ENCODE measurements around the gene SDF4.

SDF4 gene

DNA sequence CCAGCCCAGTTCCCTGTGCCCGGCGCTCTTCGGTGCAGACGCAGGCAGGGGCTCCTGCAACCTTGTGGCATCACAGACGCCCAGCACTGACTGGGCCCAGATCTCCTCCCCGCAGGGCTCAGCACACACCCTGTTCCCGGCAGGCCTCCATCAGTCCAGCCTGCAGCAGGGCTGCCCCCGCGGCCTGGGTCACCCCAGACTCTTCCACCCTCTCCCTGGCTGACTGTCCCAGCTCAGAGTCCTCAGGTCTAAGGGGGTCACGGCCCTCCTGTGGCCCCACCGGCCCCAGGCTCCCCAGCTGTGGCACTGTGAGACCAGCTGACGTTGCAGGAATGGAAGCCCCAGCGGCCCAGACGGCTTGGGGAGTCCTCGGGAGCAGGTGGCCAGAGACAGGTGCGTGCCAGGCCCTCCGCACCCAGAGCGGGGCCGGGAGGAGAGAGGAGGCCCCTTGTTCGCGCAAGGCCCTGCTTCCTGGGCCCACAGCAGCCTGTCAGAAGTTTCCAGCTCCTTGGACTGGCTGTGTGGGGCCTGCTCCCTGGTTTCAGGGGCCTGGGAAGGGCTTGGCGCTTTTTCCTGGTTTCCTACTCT, 4.5 kb upstream of the SDF4 start:
- Mint-ChIP-seq H3K27me3 (no peaks in the 10 kb centered on the region), H3K36me3 (ENCODE audit: insufficient read depth) (peaks cover 2% of the 10 kb centered on the region), H3K4me3 (no peak overlapping the region), H3K27ac (ENCODE audit: low read depth) (no peak overlapping the region), H3K9me3 (no peaks in the 10 kb centered on the region), H3K4me1 (peaks cover 15% of the 10 kb centered on the region)
- DNase-seq (ENCODE audit: low spot score in 2 of 2) = no peak
- ATAC-seq (replicated peaks; ENCODE audit: extremely low read depth, poor library complexity, severe bottlenecking) = no peak

DNA sequence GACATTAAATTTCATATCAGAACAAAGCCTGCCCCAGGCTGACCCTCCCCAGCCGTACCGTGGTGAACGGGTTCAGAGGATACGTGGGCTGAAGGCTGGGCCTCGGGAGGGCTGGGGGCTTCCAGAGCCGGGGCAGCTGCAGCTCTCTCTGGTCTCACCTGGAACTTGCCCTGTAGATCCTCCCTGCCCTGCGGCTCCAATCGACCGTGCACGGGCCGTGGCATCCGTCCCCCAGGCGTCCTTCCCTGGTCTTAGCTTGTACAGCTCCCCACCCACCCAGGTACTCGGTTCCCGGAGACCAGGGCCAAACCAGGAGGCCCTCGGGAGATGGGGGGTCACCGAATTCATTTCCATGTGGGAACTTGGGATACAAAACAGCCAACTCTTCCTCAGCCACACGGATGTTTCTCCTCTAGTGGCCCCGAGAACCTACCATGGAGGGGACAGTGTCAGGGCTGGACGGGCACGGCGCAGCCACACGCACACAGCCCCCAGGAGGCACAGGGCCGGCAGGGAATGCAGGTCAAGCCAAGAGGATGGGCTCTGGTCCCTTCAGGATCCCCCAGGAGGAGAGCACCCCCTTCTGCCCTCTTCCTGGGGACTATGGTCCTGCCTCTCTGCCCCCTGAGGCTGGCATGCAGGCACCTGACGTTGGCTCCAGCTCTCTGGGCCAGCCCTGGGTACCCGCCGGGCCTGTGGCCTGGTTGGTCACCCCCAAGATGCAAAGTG, 3.4 kb upstream of the SDF4 start:
- Mint-ChIP-seq H3K9me3 (no peaks in the 10 kb centered on the region), H3K36me3 (ENCODE audit: insufficient read depth) (peaks cover 2% of the 10 kb centered on the region), H3K4me3 (peak overlapping the region; percentile 72), H3K4me1 (peaks cover 22% of the 10 kb centered on the region), H3K27me3 (no peaks in the 10 kb centered on the region), H3K27ac (ENCODE audit: low read depth) (no peak overlapping the region)
- ATAC-seq (replicated peaks; ENCODE audit: extremely low read depth, poor library complexity, severe bottlenecking) = no peak
- DNase-seq (ENCODE audit: low spot score in 2 of 2) = no peak

DNA sequence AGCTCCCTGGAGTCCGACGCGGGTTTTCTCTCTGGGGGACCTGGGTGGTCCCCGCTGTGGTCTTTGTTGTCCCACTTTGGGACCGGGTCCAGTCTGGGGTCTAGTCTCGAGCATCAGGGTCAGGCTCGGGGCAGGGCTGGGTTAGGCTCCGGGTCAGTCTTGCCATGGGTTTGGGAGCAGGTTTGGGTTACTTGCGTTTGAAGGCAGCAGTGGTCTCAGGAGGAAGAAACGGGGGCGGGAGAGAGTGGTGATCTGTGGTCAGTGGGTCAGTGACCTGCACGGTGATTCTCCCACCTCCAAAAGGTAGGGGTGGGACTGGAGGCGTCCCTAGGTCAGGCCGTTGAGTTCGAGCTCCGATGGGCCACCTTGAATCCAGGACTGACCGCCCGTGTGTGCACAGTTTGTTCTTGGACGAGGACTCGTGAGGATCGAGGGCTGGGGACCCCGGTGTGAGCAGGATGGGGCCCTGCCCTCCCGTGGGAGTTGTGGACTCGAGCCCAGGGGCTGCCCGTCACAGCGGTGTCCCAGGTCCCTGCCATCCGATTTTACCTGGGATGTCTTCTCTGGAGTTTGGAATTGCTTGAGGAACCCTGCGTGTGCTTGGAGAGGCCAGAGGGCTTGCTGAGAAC, 2.5 kb upstream of the SDF4 start:
- DNase-seq (ENCODE audit: low spot score in 2 of 2) (no peak), ATAC-seq (replicated peaks; ENCODE audit: extremely low read depth, poor library complexity, severe bottlenecking) (no peak)
- peak overlapping the region; percentile 32 for H3K27ac Mint-ChIP-seq (ENCODE audit: low read depth)
- peaks cover 8% of the 10 kb centered on the region for H3K36me3 Mint-ChIP-seq (ENCODE audit: insufficient read depth)
- peaks cover 30% of the 10 kb centered on the region for H3K4me1 Mint-ChIP-seq
- no peaks in the 10 kb centered on the region for H3K9me3 Mint-ChIP-seq
- no peaks in the 10 kb centered on the region for H3K27me3 Mint-ChIP-seq
- peak overlapping the region; percentile 72 for H3K4me3 Mint-ChIP-seq

DNA sequence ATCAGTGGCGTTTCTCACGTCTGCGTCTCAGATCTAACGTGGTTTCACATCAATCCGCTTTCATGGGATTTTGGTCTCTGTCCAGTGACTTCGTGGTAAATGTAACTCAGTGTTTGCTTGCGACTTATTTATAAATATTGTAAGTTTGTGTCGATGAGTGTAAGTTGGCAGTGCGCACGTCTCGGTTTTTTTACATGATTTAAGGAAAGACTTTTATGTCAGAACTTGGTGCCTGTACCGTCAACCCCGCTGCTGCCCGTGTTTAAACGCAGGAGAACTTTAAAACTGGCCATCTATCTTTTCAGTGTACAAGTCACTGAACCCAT, 1.7 kb upstream of the SDF4 start:
- peak overlapping the region; percentile 32 for H3K27ac Mint-ChIP-seq (ENCODE audit: low read depth)

DNA sequence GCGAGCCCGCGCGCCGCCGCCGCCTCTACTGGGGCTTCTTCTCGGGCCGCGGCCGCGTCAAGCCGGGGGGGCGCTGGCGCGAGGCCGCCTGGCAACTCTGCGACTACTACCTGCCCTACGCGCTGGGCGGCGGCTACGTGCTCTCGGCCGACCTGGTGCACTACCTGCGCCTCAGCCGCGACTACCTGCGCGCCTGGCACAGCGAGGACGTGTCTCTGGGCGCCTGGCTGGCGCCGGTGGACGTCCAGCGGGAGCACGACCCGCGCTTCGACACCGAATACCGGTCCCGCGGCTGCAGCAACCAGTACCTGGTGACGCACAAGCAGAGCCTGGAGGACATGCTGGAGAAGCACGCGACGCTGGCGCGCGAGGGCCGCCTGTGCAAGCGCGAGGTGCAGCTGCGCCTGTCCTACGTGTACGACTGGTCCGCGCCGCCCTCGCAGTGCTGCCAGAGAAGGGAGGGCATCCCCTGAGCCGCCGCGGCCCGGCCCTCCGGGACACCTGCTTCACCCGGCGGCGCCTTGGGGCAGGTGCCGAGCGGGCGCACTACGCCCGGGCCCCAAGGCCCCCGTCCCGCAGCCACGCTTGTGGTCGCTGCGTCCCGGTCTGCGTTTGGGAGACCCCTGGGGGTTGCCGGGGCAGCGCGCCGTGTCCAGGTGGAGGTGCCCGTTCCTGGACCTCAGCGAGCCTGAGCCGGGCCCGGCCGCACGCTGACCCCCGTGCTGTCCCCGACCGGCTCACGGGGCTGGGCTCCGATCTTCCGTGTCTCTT, 1.2 kb upstream of the SDF4 start:
- Mint-ChIP-seq H3K27me3 (no peaks in the 10 kb centered on the region), H3K4me1 (peaks cover 31% of the 10 kb centered on the region), H3K27ac (ENCODE audit: low read depth) (peak overlapping the region; percentile 32), H3K9me3 (no peaks in the 10 kb centered on the region), H3K4me3 (peak overlapping the region; percentile 72), H3K36me3 (ENCODE audit: insufficient read depth) (peaks cover 11% of the 10 kb centered on the region)
- DNase-seq (ENCODE audit: low spot score in 2 of 2) (no peak), ATAC-seq (replicated peaks; ENCODE audit: extremely low read depth, poor library complexity, severe bottlenecking) (no peak)

More for the DNA sequence above, 1.7 kb upstream of the SDF4 start:
- peaks cover 8% of the 10 kb centered on the region for H3K36me3 Mint-ChIP-seq (ENCODE audit: insufficient read depth)
- DNase-seq (ENCODE audit: low spot score in 2 of 2) (no peak), ATAC-seq (replicated peaks; ENCODE audit: extremely low read depth, poor library complexity, severe bottlenecking) (no peak)
- H3K4me3 Mint-ChIP-seq = peak overlapping the region; percentile 72
- peaks cover 31% of the 10 kb centered on the region for H3K4me1 Mint-ChIP-seq
- no peaks in the 10 kb centered on the region for H3K9me3 Mint-ChIP-seq
- H3K27me3 Mint-ChIP-seq = no peaks in the 10 kb centered on the region

DNA sequence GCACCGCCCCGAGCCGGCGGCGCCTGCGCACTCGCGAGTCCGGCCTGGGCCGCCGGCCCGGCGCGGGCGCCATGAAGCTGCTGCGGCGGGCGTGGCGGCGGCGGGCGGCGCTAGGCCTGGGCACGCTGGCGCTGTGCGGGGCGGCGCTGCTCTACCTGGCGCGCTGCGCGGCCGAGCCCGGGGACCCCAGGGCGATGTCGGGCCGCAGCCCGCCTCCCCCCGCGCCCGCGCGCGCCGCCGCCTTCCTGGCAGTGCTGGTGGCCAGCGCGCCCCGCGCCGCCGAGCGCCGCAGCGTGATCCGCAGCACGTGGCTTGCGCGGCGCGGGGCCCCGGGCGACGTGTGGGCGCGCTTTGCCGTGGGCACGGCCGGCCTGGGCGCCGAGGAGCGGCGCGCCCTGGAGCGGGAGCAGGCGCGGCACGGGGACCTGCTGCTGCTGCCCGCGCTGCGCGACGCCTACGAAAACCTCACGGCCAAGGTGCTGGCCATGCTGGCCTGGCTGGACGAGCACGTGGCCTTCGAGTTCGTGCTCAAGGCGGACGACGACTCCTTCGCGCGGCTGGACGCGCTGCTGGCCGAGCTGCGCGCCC, 501 bp upstream of the SDF4 start, which contains the start of gene B3GALT6:
Gene B3GALT6 (plus strand): TSS at position 30 of the 588 bp plus-strand sequence. CDS start 42 bp downstream, at position 72.
- Mint-ChIP-seq H3K27ac (ENCODE audit: low read depth) (peak within 1 kb of the TSS; percentile 76), H3K36me3 (ENCODE audit: insufficient read depth) (peaks cover 11% of the 10 kb centered on the region), H3K4me1 (peaks cover 31% of the 10 kb centered on the region), H3K4me3 (peak within 1 kb of the TSS; percentile 87), H3K27me3 (no peaks in the 10 kb centered on the region), H3K9me3 (no peaks in the 10 kb centered on the region)
- ATAC-seq (replicated peaks; ENCODE audit: extremely low read depth, poor library complexity, severe bottlenecking) (no peak), DNase-seq (ENCODE audit: low spot score in 2 of 2) (no peak)

DNA sequence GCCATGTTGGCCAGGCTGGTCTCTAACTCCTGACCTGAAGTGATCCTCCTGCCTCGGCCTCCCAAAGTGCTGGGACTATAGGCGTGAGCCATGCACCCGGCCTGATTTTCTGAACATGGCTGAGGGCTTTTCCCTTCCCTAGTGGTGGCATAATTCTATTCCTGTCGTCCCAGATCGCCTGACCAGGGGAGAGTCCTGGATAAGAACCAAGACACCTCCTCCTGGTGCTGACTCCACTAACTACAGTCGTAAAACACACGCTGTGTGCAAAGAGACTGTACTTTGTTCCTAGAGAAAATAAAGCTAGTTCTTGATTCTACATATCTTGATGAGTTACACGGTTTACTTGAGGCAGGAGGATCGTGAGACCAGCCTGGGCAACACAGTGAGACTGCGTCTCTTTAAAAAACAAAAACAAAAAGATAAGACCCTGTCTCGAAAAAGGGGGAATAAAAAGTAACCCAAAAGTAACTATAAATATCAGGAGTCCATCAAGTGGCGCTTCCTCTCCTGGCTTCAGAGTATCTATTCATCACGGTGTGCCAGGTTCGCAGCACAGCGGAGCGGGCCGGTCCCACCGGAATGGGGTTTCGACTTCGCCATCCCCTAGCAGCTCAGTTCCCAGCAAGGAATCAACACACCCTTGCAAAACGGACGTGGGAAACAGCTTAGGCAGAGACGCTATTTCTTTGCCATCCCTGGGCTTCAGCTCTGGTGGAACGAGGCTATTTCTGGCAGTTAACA, 973 bp downstream of the SDF4 start:
- peak overlapping the region; percentile 76 for H3K27ac Mint-ChIP-seq (ENCODE audit: low read depth)
- H3K4me3 Mint-ChIP-seq = peak overlapping the region; percentile 87
- peaks cover 16% of the 10 kb centered on the region for H3K36me3 Mint-ChIP-seq (ENCODE audit: insufficient read depth)
- H3K27me3 Mint-ChIP-seq = no peaks in the 10 kb centered on the region
- peaks cover 32% of the 10 kb centered on the region for H3K4me1 Mint-ChIP-seq
- no peaks in the 10 kb centered on the region for H3K9me3 Mint-ChIP-seq
- ATAC-seq (replicated peaks; ENCODE audit: extremely low read depth, poor library complexity, severe bottlenecking) = no peak
- DNase-seq (ENCODE audit: low spot score in 2 of 2) = no peak

DNA sequence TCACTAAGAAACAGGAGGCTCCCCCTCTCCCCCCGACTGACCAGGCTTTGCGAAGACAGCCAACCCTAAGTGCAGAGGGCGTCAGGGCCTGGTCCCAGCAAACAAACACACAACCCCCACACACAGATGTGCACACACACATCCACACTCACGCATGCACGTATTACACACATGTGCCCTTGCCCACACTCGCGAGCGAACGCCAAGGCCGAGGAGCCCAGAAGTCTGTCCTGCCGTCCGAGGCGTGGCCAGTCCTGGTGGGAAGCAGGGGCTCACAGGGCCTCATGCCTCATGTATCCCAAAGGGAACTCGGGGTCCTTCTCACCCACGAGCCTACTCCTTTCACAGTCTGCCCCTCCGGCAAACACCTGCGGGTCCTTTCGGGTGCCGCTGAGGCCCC, 2.0 kb downstream of the SDF4 start:
- Mint-ChIP-seq H3K27ac (ENCODE audit: low read depth) (no peak overlapping the region), H3K9me3 (no peaks in the 10 kb centered on the region), H3K27me3 (no peaks in the 10 kb centered on the region), H3K36me3 (ENCODE audit: insufficient read depth) (peaks cover 19% of the 10 kb centered on the region), H3K4me1 (peaks cover 37% of the 10 kb centered on the region), H3K4me3 (peak overlapping the region; percentile 39)
- no peak for ATAC-seq (replicated peaks; ENCODE audit: extremely low read depth, poor library complexity, severe bottlenecking)
- no peak for DNase-seq (ENCODE audit: low spot score in 2 of 2)

DNA sequence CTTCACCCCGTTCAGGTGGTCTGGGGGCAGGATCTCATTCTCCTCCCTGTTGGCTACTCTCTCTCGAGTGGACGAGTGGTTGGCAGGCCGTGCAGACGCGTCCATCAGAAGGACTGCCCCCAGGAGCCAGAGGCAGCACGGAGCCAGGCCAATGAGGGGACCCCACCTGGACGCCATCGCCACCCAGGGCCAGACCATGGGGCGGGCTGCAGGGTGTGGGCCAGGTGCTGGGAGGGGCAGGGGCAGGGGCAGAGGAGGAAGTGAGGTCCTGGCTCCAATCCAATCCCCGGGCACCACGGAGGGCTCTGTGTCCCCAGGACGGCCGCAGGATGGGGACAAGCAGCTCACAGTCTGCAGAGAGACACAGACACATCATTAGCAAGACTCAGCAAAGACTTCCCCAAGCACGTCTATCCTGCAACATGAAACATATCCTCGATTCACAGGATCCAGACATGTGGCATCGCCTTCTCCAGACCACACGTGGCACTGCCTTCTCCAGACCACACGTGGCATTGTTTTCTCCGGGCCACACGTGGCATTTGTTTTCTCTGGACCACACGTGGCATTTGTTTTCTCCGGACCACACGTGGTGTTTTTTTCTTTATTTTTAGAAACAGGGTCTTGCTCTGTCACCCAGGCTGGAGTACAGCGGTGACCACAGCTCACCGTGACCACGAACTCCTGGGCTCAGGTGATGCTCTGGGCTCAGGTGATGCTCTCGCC, 3.0 kb downstream of the SDF4 start:
- H3K4me1 Mint-ChIP-seq = peaks cover 27% of the 10 kb centered on the region
- no peak for DNase-seq (ENCODE audit: low spot score in 2 of 2)
- no peak for ATAC-seq (replicated peaks; ENCODE audit: extremely low read depth, poor library complexity, severe bottlenecking)
- H3K4me3 Mint-ChIP-seq = no peak overlapping the region
- H3K36me3 Mint-ChIP-seq (ENCODE audit: insufficient read depth) = peaks cover 22% of the 10 kb centered on the region
- no peaks in the 10 kb centered on the region for H3K27me3 Mint-ChIP-seq
- H3K27ac Mint-ChIP-seq (ENCODE audit: low read depth) = no peak overlapping the region
- no peaks in the 10 kb centered on the region for H3K9me3 Mint-ChIP-seq

DNA sequence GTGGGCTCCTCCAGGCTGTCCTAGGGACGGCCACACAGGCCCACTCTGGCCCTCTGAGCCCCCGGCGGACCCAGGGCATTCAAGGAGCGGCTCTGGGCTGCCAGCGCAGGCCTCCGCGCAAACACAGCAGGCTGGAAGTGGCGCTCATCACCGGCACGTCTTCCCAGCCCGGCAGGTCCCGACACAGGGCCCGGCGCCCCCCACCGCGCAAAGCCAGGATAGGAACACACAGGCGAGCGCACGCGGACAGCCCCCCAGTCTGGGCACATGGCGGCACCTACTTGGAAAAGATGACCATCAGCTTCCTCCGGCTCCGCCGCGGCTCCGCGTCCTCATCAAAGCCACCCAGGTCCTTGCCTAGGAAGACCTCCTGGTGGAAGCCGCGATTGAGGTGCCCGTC, 3.6 kb downstream of the SDF4 start:
- Mint-ChIP-seq H3K27ac (ENCODE audit: low read depth) (no peak overlapping the region), H3K4me3 (no peak overlapping the region), H3K27me3 (no peaks in the 10 kb centered on the region), H3K36me3 (ENCODE audit: insufficient read depth) (peaks cover 25% of the 10 kb centered on the region), H3K9me3 (no peaks in the 10 kb centered on the region), H3K4me1 (peaks cover 24% of the 10 kb centered on the region)
- ATAC-seq (replicated peaks; ENCODE audit: extremely low read depth, poor library complexity, severe bottlenecking) (no peak), DNase-seq (ENCODE audit: low spot score in 2 of 2) (no peak)

DNA sequence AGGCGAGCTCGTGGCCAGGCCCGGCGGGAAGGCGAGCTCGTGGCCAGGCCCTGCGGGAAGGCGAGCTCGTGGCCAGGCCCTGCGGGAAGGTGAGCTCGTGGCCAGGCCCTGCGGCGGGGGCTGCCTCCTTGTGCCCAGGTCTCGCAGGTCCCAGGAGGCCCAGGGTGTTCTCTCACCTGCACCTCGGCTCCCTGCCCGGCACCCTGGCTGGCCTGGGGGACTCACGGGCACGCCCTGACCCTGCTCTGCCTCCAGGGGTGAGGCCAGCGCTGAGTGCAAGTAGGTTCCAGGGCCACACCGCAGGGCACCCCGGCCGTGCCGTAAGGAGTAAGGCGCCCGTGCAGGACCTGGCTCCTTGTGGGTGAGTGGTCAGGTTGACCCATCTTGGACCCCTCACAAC, 4.4 kb downstream of the SDF4 start:
- H3K4me3 Mint-ChIP-seq = no peak overlapping the region
- no peak for DNase-seq (ENCODE audit: low spot score in 2 of 2)
- ATAC-seq (replicated peaks; ENCODE audit: extremely low read depth, poor library complexity, severe bottlenecking) = no peak
- no peaks in the 10 kb centered on the region for H3K9me3 Mint-ChIP-seq
- no peaks in the 10 kb centered on the region for H3K27me3 Mint-ChIP-seq
- H3K36me3 Mint-ChIP-seq (ENCODE audit: insufficient read depth) = peaks cover 33% of the 10 kb centered on the region
- H3K27ac Mint-ChIP-seq (ENCODE audit: low read depth) = no peak overlapping the region
- H3K4me1 Mint-ChIP-seq = peaks cover 30% of the 10 kb centered on the region
